Lower leg skin (tissue), 3 donors: Measurements from ENCODE around the gene PM20D1.

Experiments used
- POLR2A ChIP-seq, 2 donors: fragments of 450-650 bp; IDR thresholded peaks; one replicate each; pipeline ENCODE4 v1.6.1; 2016 to 2017; ENCODE audit warnings: antibody characterized with exemption in 2 of 2, mild to moderate bottlenecking in 1 of 2, moderate library complexity in 1 of 2
- TF ChIP-seq, protein P1 (sequence below), 3 donors: fragments of 450-650 bp; IDR thresholded peaks; one replicate each; pipeline ENCODE4 v1.5.1; 2016; ENCODE audit warnings: antibody characterized with exemption in 3 of 3, mild to moderate bottlenecking in 3 of 3, moderate library complexity in 2 of 3

GRCh38 chr1:205780335-205780734 is 69.6 kb downstream of the PM20D1 start:
- no peak for TF ChIP-seq POLR2A (IDR thresholded peaks at IDR 0.05)
- TF ChIP-seq, protein P1, sequence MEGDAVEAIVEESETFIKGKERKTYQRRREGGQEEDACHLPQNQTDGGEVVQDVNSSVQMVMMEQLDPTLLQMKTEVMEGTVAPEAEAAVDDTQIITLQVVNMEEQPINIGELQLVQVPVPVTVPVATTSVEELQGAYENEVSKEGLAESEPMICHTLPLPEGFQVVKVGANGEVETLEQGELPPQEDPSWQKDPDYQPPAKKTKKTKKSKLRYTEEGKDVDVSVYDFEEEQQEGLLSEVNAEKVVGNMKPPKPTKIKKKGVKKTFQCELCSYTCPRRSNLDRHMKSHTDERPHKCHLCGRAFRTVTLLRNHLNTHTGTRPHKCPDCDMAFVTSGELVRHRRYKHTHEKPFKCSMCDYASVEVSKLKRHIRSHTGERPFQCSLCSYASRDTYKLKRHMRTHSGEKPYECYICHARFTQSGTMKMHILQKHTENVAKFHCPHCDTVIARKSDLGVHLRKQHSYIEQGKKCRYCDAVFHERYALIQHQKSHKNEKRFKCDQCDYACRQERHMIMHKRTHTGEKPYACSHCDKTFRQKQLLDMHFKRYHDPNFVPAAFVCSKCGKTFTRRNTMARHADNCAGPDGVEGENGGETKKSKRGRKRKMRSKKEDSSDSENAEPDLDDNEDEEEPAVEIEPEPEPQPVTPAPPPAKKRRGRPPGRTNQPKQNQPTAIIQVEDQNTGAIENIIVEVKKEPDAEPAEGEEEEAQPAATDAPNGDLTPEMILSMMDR (IDR thresholded peaks at IDR 0.05), result no peak
